ENCODE measurements around the gene EPHA1. TPM values are rescaled to one million over a fixed set of nuclear protein-coding genes. Genes with fewer than 3 reads are reported as not detected.

EPHA1 gene
- total and polyA plus RNA-seq, 2 donors (not counting 1 experiment from before 2014, with no cell fraction given) = 0.39 to 0.49 TPM

DNA sequence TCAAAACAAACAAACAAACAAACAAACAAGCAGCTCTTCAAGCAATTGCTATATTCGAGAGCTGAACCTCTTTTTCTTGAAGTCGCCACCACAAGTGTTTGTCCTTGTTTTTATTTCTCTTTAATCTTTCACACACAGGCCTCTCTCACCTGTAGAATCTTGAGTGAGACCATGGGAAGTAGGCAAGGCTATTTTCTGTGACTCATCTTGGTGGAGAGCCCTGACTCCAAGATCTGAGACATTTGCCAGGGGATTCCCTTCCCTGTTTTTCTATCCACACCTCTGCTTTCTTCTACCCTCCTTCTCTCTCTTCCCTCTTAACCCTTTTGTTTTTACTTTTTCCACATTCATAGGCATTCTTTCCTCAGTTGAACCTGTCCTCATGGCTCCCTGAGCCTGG lies 26.6 kb upstream of the EPHA1 start:
- H3K27ac Mint-ChIP-seq = no peak overlapping the region
- no peaks in the 10 kb centered on the region for H4K20me1 ChIP-seq (ENCODE audit: control insufficient read depth, insufficient read depth, low read length, poor library complexity, severe bottlenecking)
- no peak overlapping the region for H3K4me3 ChIP-seq (ENCODE audit: control extremely low read depth in 1 of 5, extremely low read depth in 1 of 5, insufficient read depth in 1 of 5, low read depth in 2 of 5, low read length in 4 of 5)
- H2AFZ ChIP-seq (ENCODE audit: insufficient read depth, low read depth, low read length, poor library complexity, severe bottlenecking) = no peak overlapping the region
- CTCF ChIA-PET = interaction anchor here (0.8 to 1.9 kb wide), 2 partner anchors 13 to 19 kb away, joined by 4 to 7 read pairs; no protein-coding TSS in a partner anchor
- DNase-seq (no peak), ATAC-seq (ENCODE audit: low read depth) (no peak)
- H3K27ac ChIP-seq (ENCODE audit: low read length in 2 of 2) = no peak overlapping the region
- no peak overlapping the region for H3K9ac ChIP-seq (ENCODE audit: low read length)
- no peaks in the 10 kb centered on the region for H3K9me3 Mint-ChIP-seq (ENCODE audit: insufficient read depth)
- TF ChIP-seq EZH2 (IDR thresholded peaks at IDR 0.05; ENCODE audit: borderline replicate concordance, insufficient read depth, low read depth, low read length, poor library complexity, severe bottlenecking) = no peak
- TF ChIP-seq, protein P1, sequence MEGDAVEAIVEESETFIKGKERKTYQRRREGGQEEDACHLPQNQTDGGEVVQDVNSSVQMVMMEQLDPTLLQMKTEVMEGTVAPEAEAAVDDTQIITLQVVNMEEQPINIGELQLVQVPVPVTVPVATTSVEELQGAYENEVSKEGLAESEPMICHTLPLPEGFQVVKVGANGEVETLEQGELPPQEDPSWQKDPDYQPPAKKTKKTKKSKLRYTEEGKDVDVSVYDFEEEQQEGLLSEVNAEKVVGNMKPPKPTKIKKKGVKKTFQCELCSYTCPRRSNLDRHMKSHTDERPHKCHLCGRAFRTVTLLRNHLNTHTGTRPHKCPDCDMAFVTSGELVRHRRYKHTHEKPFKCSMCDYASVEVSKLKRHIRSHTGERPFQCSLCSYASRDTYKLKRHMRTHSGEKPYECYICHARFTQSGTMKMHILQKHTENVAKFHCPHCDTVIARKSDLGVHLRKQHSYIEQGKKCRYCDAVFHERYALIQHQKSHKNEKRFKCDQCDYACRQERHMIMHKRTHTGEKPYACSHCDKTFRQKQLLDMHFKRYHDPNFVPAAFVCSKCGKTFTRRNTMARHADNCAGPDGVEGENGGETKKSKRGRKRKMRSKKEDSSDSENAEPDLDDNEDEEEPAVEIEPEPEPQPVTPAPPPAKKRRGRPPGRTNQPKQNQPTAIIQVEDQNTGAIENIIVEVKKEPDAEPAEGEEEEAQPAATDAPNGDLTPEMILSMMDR (IDR thresholded peaks at IDR 0.05) = no peak
- WGBS (ENCODE audit: insufficient coverage) = no CpG with 5 or more reads among the region's 2 CpGs
- no peak overlapping the region for H3K4me3 Mint-ChIP-seq
- no peak overlapping the region for H3K4me2 ChIP-seq (replicated peaks; ENCODE audit: low read depth, low read length, poor library complexity, severe bottlenecking)
- peaks cover 13% of the 10 kb centered on the region for H3K27me3 Mint-ChIP-seq
- no peaks in the 10 kb centered on the region for H3K9me3 ChIP-seq (ENCODE audit: control extremely low read depth in 1 of 3, control insufficient read depth in 2 of 3, insufficient read depth in 1 of 3, low read length in 2 of 3)
- peaks cover 0 to 5% (median 0%) of the 10 kb centered on the region in 4 experiments for H3K27me3 ChIP-seq (replicated peaks in 1 of 4; ENCODE audit: control extremely low read depth in 1 of 4, control insufficient read depth in 3 of 4, insufficient read depth in 4 of 4, low read length in 3 of 4)
- no peaks in the 10 kb centered on the region for H3K4me1 ChIP-seq (ENCODE audit: control insufficient read depth in 2 of 2, insufficient read depth in 2 of 2, low read length in 2 of 2)
- POLR2A ChIA-PET = no interaction called here
- H3K36me3 ChIP-seq (replicated peaks in 1 of 2; ENCODE audit: control extremely low read depth in 1 of 2, control insufficient read depth in 1 of 2, extremely low read depth in 1 of 2, insufficient read depth in 2 of 2, low read length in 1 of 2) = no peaks in the 10 kb centered on the region
- intact Hi-C loops (cut with micrococcal nuclease) = no loop called here
- H3K79me2 ChIP-seq (ENCODE audit: control insufficient read depth, insufficient read depth, low read length) = no peaks in the 10 kb centered on the region
- H3K4me1 Mint-ChIP-seq = peaks cover 2% of the 10 kb centered on the region

DNA sequence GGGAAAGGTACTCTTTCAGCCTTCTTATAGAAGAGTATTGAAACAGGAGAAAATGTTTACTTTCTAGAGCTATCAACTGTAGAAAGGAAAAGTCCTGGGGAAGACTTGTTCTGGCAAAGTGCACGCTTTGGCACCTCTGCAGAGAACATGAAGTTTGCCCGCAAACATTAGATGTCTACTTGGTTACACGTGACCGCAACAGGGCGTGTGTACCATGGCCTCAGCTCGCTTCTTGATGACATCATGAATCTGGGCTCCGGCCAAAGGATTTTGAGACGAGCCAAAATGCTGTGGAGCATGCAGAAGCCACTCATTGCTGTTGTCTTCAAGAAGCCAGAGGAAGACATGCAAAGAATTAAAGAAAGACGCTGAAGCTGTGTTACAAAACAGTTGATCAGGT lies 26.0 kb upstream of the EPHA1 start:
- CTCF ChIA-PET = interaction anchor here (0.8 kb wide), 1 partner anchor 13 kb away, joined by 4 read pairs; no protein-coding TSS in a partner anchor
- peaks cover 2% of the 10 kb centered on the region for H3K4me1 Mint-ChIP-seq

More for the DNA sequence above, 26.0 kb upstream of the EPHA1 start:
- 96% methylated on average over 9 of the region's 9 CpGs for WGBS (ENCODE audit: insufficient coverage)
- Histone ChIP-seq H2AFZ (ENCODE audit: insufficient read depth, low read depth, low read length, poor library complexity, severe bottlenecking) (no peak overlapping the region), H3K27me3 (replicated peaks in 1 of 4; ENCODE audit: control extremely low read depth in 1 of 4, control insufficient read depth in 3 of 4, insufficient read depth in 4 of 4, low read length in 3 of 4) (peaks cover 0 to 5% (median 0%) of the 10 kb centered on the region in 4 experiments), H3K4me2 (replicated peaks; ENCODE audit: low read depth, low read length, poor library complexity, severe bottlenecking) (no peak overlapping the region), H3K4me3 (ENCODE audit: control extremely low read depth in 1 of 5, extremely low read depth in 1 of 5, insufficient read depth in 1 of 5, low read depth in 2 of 5, low read length in 4 of 5) (no peak overlapping the region), H3K27ac (ENCODE audit: low read length in 2 of 2) (no peak overlapping the region), H3K9me3 (ENCODE audit: control extremely low read depth in 1 of 3, control insufficient read depth in 2 of 3, insufficient read depth in 1 of 3, low read length in 2 of 3) (no peaks in the 10 kb centered on the region), H3K79me2 (ENCODE audit: control insufficient read depth, insufficient read depth, low read length) (no peaks in the 10 kb centered on the region), H3K36me3 (replicated peaks in 1 of 2; ENCODE audit: control extremely low read depth in 1 of 2, control insufficient read depth in 1 of 2, extremely low read depth in 1 of 2, insufficient read depth in 2 of 2, low read length in 1 of 2) (no peaks in the 10 kb centered on the region), H3K9ac (ENCODE audit: low read length) (no peak overlapping the region), H4K20me1 (ENCODE audit: control insufficient read depth, insufficient read depth, low read length, poor library complexity, severe bottlenecking) (no peaks in the 10 kb centered on the region), H3K4me1 (ENCODE audit: control insufficient read depth in 2 of 2, insufficient read depth in 2 of 2, low read length in 2 of 2) (no peaks in the 10 kb centered on the region)
- ATAC-seq (ENCODE audit: low read depth) (no peak), DNase-seq (no peak)
- H3K4me3 Mint-ChIP-seq = no peak overlapping the region
- peaks cover 13% of the 10 kb centered on the region for H3K27me3 Mint-ChIP-seq
- no peak overlapping the region for H3K27ac Mint-ChIP-seq
- no peaks in the 10 kb centered on the region for H3K9me3 Mint-ChIP-seq (ENCODE audit: insufficient read depth)
- intact Hi-C loops (cut with micrococcal nuclease) = no loop called here
- POLR2A ChIA-PET = no interaction called here
- TF ChIP-seq EZH2 (IDR thresholded peaks at IDR 0.05; ENCODE audit: borderline replicate concordance, insufficient read depth, low read depth, low read length, poor library complexity, severe bottlenecking) = no peak
- TF ChIP-seq, protein P1 (IDR thresholded peaks at IDR 0.05) = no peak
